HG02970 (cell line): ENCODE results near the gene PRDX2.

Source experiments
- ATAC-seq: cut with Tn5 transposase; IDR thresholded peaks from one replicate; pipeline ENCODE4 v1.9.1; 2021; ENCODE audit warnings: mild to moderate bottlenecking, moderate library complexity, moderate number of reproducible peaks; ENCODE audit not compliant: unreplicated experiment, low FRiP score

Gene PRDX2

DNA sequence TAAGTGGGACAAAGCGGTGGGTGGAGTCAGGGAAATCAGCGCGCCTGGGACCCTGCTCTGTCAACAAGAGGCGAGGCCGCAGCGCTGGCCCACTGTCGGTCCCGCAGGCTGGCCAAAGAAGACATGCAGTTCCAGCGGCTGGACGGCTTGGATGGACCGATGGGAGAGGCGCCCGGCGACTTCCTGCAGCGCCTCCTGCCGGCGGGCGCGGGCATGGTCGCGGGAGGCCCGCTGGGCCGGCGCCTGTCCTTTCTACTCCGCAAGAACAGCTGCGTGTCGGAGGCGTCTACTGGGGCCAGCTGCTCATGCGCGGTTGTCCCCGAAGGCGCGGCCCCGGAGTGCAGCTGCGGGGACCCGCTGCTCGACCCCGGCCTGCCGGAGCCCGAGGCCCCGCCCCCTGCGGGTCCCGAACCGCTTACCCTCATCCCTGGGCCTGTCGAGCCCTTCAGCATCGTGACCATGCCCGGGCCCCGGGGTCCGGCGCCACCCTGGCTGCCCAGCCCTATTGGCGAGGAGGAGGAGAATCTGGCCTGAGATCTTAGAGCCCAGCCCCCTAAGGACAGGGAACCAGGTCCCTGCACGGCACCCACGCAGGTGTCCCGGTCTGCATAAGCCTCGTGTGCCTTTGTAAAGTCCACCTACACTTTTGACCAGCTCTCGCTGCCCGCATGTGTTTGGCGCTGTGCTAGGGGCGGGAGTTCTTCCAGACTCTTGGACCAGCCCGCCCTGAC is 43.9 kb downstream of the PRDX2 start:
- no peak for ATAC-seq

DNA sequence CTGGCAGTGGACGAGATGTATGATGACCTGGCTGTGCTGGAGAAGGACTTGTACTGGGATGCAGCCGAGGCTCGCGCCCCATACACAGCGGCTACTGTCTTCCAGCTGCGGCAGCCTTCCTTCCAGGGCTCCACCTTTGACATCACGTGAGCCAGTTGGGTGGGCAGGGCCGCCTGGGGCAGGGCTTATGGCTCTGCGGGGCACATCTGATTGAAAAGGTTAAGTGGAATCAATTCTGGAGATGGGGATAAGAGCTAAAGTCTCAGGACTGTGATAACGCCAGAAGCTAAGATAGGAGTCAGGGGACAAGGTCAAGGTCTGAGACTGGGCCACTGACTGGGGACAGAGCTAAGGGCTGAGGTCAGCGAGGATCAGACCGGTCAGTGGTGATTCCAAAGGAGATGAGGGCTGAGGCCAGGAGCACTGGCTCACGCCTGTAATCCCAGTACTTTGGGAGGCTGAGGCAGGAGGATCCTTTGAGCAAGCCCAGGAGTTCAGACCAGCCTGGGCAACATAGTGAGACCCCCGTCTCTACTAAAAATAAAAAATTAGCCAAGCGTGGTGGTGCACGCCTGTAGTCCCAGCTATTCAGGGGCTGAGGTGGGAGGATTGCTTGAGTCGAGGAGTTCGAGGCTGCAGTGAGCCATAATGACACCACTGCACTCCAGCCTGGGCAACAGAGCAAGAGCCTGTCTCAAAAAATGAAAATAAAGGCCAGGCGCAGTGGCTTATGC is 45.3 kb downstream of the PRDX2 start:
- no peak for ATAC-seq

GRCh38 chr19:12754465-12755196 is 47.0 kb downstream of the PRDX2 start:
- no peak for ATAC-seq

GRCh38 chr19:12752056-12752781 is 49.4 kb downstream of the PRDX2 start:
- ATAC-seq: no peak

DNA sequence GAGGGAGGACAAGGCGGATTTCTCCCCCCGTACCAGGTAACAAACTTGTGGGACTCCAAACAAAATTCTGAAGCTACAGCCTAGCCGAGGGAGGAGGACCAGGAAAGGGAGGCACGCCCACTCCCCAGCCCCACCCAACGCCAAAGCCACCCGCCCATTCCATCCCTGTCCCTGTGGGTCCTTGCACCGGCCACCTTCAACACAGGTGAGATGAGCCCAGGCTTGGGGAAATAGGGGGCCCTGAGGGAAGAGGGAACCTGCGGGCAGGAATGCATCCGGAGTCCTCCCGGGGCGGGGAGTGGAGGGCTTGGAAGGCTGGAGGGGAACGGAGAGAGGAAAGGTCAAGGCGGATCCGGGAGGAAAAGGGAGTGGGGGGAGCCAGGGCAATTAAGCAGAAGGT is 50.0 kb downstream of the PRDX2 start, which contains the start of gene BEST2:
TSS of gene BEST2 (plus strand) at position 157 of the 400 bp plus-strand sequence. CDS start 802 bp downstream, outside the sequence.
- ATAC-seq: no peak

GRCh38 chr19:12750851-12751250 is 50.7 kb downstream of the PRDX2 start:
- ATAC-seq: no peak

- ATAC-seq: no peak
Measured at GRCh38 chr19:12749938-12750521, 51.6 kb downstream of the PRDX2 start.

DNA sequence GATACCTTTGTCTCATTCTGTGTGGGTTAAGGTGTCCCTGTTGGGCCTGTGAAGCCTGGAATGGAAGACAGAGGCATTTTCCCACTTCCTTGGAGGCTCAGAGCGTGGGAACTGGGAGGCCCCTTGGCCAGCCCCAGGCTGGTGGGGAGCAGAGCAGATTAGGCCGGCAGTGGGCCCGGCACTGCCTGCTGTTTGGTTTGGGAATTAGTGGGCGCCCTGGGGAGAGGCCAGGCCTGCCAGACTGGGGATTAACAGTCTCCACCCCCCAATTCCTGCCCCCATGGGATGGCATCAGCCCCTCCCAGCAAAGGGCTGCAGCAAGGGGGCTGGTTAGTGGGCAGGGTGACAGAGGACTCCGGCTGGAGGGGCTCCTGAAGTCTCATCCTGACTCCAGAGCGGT is 53.1 kb downstream of the PRDX2 start:
- no peak for ATAC-seq
